Right renal cortex interstitium (tissue), 3 donors: ENCODE measurements around the gene TRPM6. TPM values are rescaled to one million over a fixed set of nuclear protein-coding genes. Genes with fewer than 3 reads are reported as not detected.
A peak's percentile ranks its signal among the peaks of the same experiment; 100 is the strongest.

ENCODE experiments used
- DNase-seq, 3 donors: peaks; one replicate each; pipeline ENCODE4 v3.0.0-alpha.2; 2013; ENCODE audit warnings: low read depth in 3 of 3, low spot score in 2 of 3
- polyA plus RNA-seq, 3 donors: library from polyadenylated mRNA; unstranded; fragments of 120-200 nt; gene quantifications; one replicate each; pipeline ENCODE4 v1.2.1, GENCODE V29; 2013; ENCODE audit not compliant: insufficient read length in 3 of 3

TRPM6 gene
- polyA plus RNA-seq, 3 donors: 1.1 to 1.6 (median 1.3) TPM

DNA sequence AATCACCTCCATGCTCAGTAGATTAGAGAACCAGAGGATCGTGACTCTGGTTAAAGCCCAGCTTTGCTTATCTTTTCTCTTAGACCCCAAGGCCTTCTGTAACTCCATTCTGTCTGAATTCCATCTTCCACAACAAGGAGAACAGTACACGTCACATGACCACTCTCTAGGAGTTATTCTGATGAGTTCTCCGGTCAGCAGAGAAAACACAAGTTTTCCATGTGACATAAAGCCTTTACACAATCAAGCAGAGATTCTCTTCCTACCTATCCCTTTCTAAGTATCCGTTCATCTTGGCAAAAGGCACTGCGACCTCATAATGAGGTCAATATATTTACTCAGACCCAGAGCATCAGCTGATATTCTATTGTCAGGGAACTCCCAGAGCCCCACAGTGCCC lies 112.3 kb downstream of the TRPM6 start:
- DNase-seq: no peak

DNA sequence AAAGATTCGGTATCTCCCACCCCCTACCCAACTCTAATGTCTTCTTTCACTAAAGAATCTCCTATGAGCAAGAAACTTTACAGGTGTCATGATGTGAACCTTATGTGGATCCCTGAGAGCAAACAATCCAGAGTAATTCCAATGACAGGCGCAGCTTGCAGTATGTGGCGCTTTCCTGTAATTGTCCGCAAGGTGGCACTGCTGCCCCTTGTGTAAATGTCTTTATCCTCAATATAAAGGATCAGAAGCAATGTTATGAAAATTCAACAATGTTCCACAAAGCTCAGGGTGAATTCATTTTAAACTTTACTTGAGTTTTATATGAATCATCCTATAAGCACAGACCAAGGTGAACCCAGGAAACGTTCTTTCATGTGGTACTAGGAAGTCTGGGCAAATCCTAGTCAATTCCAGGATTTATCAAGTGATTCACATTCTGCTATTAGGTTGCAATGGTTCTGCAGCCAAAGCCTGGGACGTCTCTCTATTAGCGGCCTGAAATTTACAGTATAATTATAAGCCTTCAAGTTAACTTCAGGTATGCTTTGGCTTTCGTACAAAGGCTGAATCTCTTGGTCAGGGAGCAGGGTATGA lies 113.7 kb downstream of the TRPM6 start:
- peak; percentile 36 to 61 (median 58) for DNase-seq

DNA sequence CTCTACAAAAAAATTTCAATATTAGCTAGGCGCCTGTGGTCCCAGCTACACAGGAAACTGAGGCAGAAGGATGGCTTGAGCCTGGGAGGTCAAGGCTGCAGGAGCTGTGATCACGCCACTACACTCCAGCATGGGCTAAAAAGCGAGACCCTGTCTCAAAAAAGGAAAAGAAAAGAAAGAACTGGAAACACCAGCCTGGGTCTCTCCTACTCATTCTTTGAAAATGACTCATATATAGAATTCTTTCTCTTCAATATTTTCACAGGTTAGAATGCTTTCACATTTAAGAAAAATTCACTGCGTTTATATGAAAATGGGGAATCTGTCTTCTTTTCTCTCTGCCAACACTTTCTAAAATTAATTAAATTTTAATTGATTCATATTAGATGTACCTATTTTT lies 115.6 kb downstream of the TRPM6 start:
- no peak for DNase-seq

DNA sequence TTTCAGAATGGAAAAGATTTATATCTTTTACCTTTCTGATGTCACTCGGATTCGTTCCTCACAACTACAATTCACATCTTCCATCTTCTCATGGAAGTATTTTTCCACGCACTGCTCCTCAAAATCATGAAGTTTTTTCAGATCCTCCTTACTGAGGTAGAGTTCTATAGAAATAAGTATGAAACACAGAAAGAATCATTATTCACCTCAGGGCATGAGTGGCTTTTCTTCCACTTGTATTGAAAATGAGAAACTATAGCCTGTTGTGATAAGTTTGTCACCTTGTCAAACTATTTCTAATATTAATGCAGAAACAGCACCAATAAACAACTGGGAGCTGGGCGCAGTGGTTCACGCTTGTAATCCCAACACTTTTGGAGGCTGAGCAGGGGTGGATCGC lies 116.0 kb downstream of the TRPM6 start:
- DNase-seq: no peak

DNA sequence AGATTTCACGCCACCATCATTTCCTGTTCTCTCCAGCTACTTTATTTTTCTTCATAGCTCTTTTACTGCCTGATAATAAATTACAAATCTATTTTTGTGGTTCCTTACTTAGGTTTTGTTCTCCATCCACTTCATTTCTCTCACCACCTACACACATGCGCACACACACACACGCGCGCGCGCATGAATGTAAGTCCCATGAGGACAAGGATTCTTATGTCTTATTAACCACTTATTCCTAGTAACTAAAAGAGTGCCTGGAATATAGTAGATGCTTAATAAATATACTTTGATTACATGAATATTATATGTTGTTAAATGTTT lies 116.5 kb downstream of the TRPM6 start:
- DNase-seq: no peak

DNA sequence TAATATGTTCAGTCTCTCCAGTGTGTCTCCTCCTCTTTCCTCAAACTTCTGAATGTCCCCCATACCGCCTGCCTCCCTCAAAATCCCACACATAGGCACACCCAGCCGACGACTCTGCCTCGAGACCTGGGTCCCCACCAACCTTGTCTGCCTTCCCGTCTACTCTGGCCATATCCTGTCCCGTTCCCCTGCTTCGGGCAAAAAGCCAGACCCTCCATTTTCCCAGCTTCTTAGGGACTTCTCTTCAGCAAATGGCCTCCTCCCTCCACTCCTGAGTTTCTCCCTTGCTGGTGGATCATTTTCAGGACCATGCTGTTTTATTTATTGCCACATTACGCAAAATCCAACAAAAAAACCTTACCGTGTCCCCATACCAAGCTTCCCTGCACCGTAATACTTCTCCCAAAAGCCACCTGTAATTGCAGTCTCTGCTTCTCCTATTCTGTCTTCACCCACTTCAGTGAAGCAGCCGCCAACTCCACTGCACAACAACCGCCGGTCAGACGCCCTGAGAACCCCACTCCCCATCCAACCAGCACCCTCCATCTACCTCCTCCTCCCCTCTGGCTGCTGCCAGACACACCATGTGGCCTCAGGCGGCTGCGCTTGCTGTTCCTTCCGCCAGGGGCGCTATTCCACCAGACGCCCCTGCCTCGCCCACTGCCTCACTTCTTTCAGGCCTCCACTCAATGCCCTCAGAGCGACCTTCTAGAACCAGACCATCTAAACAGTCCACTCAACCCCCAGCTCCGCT lies 117.0 kb downstream of the TRPM6 start:
- no peak for DNase-seq

DNA sequence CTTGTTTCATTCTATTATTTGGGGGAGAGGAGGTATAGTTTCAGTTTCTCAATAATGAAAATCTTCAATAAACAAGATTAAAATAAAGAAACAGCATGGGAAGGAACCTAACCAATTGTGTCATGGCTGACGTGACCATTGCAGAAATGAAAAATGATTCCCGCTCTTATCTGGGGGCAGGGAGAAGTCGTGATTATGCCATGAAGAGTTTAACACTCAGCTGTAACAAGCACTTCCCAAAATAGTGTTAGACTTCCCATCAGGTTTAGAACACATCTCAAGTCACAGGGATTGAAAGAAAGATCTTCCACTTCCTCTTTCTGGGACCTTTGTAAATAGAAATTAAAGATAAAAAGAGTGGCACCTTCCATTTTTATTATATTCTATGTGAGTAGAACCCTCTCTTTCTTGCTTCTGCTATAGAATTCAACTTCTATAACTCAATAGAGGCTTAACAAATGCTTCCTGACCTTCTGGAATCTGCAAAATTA lies 122.2 kb downstream of the TRPM6 start:
- DNase-seq: no peak

DNA sequence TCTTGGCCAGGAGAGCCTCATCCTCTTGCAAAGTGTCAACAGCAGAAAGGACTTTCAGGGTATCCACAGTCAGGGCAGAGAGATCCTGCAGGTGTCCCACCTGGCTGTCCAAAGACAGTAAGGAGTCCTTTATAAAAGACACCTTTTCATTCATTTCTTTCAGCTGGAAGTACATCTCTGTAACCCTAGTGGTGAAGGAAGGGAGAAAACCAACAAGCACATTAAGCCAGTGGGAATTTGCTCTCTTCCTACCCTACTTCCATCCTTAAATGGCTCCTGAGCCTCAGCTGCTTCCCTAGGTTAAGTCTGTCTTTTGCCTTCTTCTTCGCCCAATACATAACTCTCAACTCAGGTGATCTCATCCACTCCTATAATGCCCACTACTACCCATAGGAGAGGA lies 124.8 kb downstream of the TRPM6 start:
- DNase-seq: no peak

DNA sequence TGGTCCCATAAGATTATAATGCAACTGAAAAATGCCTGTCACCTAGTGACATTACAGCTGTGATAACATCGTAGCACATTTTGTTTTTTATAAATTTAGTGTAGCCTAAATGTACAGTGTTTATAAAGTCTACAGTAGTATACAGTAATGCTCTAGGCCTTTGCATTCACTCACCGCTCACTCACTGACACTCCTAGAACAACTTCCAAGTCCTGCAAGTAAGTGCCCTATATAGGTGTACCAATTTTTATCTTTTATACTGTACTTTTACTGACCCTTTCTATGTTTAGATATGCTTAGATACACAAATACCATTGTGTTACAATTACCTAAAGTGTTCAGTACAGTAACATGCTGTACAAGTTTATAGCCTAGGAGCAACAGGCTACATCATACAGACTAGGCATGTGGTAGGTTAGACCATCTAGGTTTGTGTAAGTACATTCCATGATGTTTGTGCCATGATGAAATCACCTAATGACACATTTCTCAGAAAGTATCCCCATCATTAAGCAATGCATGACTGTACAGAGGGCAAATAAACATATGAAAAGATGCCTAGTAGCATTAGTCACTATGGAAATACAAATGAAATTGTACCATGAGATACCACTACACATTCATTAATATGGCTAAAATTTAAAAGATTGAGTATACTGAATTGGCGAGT lies 127.6 kb downstream of the TRPM6 start:
- no peak for DNase-seq

DNA sequence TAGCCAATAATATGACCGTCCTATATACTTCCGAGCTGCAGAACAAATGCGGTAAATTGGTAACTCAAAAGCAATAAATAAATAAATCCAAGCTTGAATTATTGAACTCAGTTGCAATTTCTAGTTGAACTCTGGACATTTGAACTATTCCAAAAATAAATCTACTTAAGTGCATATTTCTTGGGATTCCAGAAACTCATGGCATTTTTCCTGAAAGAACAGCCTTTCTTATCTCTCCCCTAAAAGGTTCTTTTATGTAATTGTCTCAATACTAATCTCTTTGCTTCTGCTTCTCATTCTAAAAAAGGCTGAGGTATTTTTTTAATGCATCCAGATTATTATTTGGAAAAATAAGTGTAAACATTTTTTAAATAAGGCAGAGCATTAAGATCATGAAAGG lies 131.7 kb downstream of the TRPM6 start:
- no peak for DNase-seq

DNA sequence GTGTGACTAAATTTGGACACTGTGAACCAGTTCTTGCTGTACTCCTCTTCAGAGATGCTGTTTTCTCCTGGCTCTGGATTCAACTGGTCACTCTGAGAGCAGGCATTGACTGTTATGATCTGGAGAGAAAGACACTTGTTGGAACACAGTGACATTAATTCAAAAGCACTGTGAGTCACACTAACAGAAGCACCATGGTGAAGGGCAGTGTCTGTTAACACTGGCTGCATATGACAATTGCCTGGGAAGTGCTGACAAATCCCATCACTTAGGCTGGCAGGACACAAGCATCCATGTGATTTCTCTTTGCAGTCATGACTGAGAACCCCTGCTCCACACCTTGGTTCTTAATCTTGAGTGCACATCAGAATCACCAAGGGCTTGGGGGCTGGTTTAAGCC lies 132.4 kb downstream of the TRPM6 start:
- no peak for DNase-seq

DNA sequence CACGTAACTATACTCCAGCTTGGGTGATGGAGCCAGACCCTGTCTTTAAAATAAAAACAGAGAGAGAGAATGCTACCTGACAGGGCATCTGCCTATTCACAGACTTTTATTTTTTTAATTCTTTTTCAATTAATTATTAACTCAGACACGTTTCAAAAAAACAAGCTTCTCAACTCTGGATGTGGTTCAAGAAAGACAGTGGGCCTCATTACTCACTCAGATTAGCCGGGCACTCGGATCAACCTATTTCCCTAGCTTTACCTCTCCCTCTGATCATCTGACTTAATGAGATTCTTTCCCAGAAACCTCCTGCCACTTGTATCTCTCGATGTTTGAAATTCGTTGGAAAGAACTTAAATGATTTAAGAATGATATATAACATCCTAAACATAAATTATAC lies 134.1 kb downstream of the TRPM6 start:
- DNase-seq: no peak

DNA sequence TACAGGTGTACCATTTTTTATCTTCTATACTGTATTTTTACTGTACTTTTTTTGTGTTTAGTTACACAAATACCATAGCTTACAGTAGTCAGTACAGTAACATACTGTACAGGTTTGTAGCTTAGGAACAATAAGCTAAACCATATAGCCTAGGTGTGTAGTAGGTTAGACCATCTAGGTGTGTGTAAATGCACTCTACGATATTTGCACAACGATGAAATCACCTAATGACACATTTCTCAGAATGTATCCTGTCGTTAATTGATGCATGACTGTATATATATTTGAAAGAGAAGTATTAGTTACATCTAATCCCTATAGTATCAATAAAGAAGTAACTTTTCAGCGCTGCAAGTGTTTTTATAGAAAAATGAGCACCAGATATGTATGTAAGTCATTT lies 138.8 kb downstream of the TRPM6 start:
- DNase-seq: no peak

DNA sequence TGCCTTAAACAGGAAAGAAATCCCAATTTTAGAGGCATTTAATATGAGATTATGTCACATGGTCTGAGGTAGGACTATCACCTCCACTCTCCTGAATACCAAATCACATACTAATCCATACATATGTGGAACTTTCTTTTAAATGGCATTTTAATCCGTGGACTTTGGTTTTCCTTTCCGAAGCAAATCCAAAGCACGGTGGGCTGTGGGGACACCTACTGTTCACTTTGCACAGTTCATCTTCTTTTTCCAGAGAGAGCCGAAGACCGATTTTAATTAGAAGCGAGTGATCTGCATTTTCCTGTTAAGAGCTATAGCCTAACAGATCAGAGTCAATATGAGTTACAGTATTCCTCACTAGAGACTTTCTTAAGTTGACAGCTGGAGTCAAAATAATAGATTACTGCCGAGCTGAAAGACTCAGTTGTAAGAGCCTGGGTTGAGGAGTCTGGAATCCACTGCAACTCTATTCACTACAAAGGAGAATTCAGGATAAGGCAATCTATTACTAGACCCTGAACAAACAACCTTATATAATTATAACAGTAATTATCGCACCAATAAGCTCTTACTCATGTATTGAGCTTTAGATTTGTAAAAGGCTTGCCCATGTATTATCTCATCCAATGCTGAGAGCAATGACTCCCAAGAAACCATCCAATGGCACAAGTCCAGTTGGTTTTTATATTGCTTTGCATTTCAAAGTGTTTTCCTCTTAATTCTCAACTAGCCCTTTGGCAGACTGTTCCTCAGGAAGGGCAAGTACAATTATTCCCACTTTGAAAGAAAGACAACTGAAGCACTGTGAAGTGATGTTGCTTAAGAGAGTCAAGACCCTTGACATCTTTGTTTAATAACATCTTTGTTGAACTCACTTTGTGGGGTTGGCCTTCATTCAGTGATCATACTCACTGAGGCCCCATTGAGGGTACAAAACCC lies 144.7 kb downstream of the TRPM6 start:
- DNase-seq: peak in 1 of 3 donors; percentile 13

DNA sequence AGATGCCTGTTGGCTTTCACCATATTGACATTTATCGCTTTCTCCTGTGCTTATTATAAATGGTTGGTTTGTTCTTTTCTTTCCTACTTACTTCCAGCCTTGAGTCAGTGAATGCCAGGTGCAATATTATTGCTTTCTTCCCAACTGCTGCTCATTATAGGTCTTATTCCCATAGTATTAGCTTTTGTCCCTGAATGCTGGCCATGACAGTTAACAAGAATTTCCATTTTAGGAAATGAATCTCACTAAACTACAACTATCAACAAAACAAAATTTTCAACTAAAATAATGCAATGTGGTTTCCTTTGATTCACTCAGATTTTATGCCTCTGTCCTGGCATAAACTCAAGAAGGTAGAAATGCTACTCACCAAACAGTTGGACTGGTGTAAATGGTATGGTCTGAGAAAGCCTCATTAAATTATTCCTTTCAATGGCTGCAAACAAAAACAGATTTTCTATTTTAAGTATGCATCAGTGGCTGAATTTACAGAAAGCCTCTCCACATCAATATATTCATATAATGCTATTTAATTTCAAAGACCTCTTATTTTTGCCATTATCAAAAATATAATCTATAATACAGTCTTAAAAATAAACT lies 145.4 kb downstream of the TRPM6 start:
- no peak for DNase-seq

DNA sequence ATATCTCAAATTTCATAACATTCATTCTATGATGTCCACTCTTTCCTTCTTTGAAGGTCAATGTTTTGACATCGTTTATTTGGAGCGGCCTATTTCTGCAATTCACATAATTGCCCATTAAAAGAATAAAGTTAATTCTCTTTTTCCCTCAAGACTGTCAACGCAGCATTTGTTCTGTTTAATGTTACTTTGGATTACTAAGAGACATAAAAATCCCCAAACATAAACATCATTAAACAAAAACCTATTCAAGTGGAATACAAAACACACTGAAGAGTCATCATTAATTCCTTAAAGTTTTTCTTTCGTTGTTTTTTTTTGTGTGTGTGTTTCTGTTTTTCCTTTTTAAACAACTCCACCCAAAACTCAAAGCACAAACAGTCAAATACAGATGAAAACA lies 151.1 kb downstream of the TRPM6 start:
- DNase-seq: no peak

DNA sequence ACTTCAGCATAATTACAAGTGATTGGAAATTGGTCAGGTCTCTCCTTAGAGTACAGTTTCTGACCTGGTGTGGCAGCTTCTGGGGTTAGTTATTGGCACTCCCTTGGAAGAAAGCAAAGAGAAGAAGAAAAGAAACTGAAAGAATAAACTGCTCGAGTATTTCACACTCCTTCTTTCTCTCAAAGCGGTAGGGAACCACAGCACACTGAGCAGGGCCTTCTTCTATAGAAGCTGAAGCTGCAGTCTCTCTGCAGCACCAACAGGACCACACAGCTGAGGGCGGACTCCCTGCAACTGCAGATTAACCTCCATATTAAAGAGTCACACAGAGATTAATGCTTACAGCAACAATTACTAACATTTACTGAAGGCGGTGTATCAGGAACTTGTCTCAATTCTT lies 152.0 kb downstream of the TRPM6 start:
- DNase-seq: no peak

DNA sequence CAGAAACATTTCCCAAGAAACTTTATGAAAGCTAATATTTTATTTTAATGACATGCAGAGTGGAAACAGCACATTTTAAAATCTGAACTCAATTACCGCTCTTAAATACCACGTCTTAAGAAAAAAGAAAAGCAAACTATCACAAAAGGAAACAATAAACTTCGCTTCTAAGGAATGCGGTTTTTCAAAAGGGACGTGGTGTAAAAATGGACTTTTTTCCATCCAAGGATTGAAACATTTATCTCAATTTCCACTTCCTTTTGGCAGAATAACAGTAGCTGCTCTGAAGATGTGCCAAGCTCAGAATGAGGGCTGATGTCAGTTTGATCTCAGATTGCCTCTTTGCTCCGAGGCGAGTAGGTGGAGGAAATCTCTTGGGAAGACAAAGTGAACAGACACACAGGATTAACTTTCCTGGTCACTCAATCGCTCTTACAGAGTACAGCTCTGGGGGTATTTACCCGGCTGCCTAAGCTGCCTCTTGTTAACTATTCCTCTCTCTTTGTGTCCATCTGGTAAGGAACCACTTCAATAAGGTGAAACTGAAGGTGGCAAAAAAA lies 158.5 kb downstream of the TRPM6 start:
- DNase-seq: no peak

DNA sequence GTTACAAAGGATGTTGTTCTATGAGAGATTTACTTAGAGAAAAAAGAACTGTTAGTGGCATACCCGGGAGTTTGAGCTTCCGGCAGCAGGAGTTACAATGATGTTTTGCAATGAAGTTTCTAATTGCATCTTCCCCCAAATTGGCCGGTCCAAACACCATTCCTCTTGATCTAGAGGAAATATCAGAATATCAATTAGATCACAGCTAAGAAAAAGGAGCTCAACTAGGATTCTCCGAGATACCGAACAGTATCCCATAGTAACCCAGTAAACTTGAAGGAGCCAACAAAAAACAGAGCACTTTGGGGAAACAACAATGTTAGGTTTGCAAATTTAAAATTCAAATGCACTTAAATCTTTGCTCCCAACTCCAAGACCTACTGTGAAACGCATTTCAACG lies 159.5 kb downstream of the TRPM6 start:
- no peak for DNase-seq

DNA sequence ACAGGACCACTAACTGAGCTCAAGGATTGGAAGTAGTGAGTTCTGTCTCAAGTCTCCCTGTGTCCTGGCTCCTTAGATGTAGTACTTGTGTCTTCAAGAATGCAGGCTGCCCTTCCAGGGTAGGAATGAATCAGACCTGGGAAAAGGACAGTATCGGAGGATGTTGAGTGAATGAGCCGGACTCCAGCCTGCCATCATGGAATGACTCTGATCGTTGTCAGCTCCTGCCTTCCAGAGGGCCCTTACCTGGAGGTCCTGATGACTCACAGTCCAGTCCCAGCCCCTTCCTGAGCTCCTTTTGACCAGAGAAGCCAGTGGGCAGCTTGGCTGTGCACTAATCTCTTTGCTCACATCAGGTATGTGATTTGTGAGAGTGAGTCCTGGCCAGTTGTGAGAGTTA lies 161.1 kb downstream of the TRPM6 start:
- no peak for DNase-seq
